ENCODE measurements around the gene MAD1L1.

- TF ChIP-seq CTCF (IDR thresholded peaks at IDR 0.05), result no peak
- no peak for TF ChIP-seq EP300 (IDR thresholded peaks at IDR 0.05)
Observed at GRCh38 chr7:2276107-2276506, 43.4 kb upstream of the MAD1L1 start.
